Lower leg skin (tissue), 3 donors: ENCODE data around the gene SCYL1.

Experiments used
- POLR2A ChIP-seq, 2 donors: fragments of 450-650 bp; IDR thresholded peaks; one replicate each; pipeline ENCODE4 v1.6.1; 2016 to 2017; ENCODE audit warnings: antibody characterized with exemption in 2 of 2, mild to moderate bottlenecking in 1 of 2, moderate library complexity in 1 of 2
- TF ChIP-seq, protein P1 (sequence below), 3 donors: fragments of 450-650 bp; IDR thresholded peaks; one replicate each; pipeline ENCODE4 v1.5.1; 2016; ENCODE audit warnings: antibody characterized with exemption in 3 of 3, mild to moderate bottlenecking in 3 of 3, moderate library complexity in 2 of 3

DNA sequence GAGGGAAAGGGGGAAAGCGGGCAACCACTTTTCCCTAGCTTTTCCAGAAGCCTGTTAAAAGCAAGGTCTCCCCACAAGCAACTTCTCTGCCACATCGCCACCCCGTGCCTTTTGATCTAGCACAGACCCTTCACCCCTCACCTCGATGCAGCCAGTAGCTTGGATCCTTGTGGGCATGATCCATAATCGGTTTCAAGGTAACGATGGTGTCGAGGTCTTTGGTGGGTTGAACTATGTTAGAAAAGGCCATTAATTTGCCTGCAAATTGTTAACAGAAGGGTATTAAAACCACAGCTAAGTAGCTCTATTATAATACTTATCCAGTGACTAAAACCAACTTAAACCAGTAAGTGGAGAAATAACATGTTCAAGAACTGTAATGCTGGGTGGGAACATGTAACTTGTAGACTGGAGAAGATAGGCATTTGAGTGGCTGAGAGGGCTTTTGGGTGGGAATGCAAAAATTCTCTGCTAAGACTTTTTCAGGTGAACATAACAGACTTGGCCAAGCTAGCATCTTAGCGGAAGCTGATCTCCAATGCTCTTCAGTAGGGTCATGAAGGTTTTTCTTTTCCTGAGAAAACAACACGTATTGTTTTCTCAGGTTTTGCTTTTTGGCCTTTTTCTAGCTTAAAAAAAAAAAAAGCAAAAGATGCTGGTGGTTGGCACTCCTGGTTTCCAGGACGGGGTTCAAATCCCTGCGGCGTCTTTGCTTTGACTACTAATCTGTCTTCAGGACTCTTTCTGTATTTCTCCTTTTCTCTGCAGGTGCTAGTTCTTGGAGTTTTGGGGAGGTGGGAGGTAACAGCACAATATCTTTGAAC, 19.2 kb upstream of the SCYL1 start:
- TF ChIP-seq POLR2A (IDR thresholded peaks at IDR 0.05), result no peak
- TF ChIP-seq, protein P1, sequence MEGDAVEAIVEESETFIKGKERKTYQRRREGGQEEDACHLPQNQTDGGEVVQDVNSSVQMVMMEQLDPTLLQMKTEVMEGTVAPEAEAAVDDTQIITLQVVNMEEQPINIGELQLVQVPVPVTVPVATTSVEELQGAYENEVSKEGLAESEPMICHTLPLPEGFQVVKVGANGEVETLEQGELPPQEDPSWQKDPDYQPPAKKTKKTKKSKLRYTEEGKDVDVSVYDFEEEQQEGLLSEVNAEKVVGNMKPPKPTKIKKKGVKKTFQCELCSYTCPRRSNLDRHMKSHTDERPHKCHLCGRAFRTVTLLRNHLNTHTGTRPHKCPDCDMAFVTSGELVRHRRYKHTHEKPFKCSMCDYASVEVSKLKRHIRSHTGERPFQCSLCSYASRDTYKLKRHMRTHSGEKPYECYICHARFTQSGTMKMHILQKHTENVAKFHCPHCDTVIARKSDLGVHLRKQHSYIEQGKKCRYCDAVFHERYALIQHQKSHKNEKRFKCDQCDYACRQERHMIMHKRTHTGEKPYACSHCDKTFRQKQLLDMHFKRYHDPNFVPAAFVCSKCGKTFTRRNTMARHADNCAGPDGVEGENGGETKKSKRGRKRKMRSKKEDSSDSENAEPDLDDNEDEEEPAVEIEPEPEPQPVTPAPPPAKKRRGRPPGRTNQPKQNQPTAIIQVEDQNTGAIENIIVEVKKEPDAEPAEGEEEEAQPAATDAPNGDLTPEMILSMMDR (IDR thresholded peaks at IDR 0.05), result no peak
